WTC11 (cell line): ENCODE results near the gene METRN.
"Not testable (repeated sequence)": the region's sequence is repeated elsewhere in the genome, so short reads cannot be mapped to it uniquely, and the experiment has no call there.

Experiments
- AFF4 ChIP-seq: sonication (generic); formaldehyde crosslinking; IDR thresholded peaks from 2 replicates; pipeline ENCODE4 v1.8.1; 2023; ENCODE audit warnings: mild to moderate bottlenecking, missing genetic modification reagents, borderline replicate concordance
- CREM ChIP-seq: sonication (generic); formaldehyde crosslinking; IDR thresholded peaks from 2 replicates; pipeline ENCODE4 v1.8.1; 2022; ENCODE audit warnings: mild to moderate bottlenecking, missing genetic modification reagents, moderate library complexity
- E2F4 ChIP-seq: sonication (generic); formaldehyde crosslinking; IDR thresholded peaks from 2 replicates; pipeline ENCODE4 v1.8.1; 2022; ENCODE audit warnings: low read depth, mild to moderate bottlenecking, moderate library complexity, missing genetic modification reagents, borderline replicate concordance
- ETV6 ChIP-seq: sonication (generic); formaldehyde crosslinking; IDR thresholded peaks from 2 replicates; pipeline ENCODE4 v1.8.1; 2022; ENCODE audit warnings: mild to moderate bottlenecking, missing genetic modification reagents
- JUN ChIP-seq: sonication (generic); formaldehyde crosslinking; IDR thresholded peaks from 2 replicates; pipeline ENCODE4 v1.8.0; 2023; ENCODE audit warnings: mild to moderate bottlenecking, missing genetic modification reagents
- SP1 ChIP-seq: sonication (generic); formaldehyde crosslinking; conservative IDR thresholded peaks from 2 replicates; pipeline ENCODE4 v1.8.1; 2022; ENCODE audit warnings: missing genetic modification reagents
- TEAD1 ChIP-seq: sonication (generic); formaldehyde crosslinking; IDR thresholded peaks from 2 replicates; pipeline ENCODE4 v1.8.0; 2022; ENCODE audit warnings: mild to moderate bottlenecking, missing genetic modification reagents
- ZNF121 ChIP-seq: sonication (generic); formaldehyde crosslinking; IDR thresholded peaks from 2 replicates; pipeline ENCODE4 v1.8.0; 2023; ENCODE audit warnings: missing genetic modification reagents
- TF ChIP-seq, protein P1 (sequence below): fragments of 200-600 bp; IDR thresholded peaks from 2 replicates; pipeline ENCODE4 v1.8.0; 2022; ENCODE audit warnings: antibody characterized with exemption
- TF ChIP-seq, protein P2 (sequence below): sonication (generic); formaldehyde crosslinking; IDR thresholded peaks from 2 replicates; pipeline ENCODE4 v1.8.1; 2023; ENCODE audit warnings: mild to moderate bottlenecking, missing genetic modification reagents, moderate library complexity
- TF ChIP-seq, protein P3 (sequence below): sonication (generic); formaldehyde crosslinking; IDR thresholded peaks from 2 replicates; pipeline ENCODE4 v1.8.0; 2022; ENCODE audit warnings: mild to moderate bottlenecking, missing genetic modification reagents
- TF ChIP-seq, protein P4 (sequence below): sonication (generic); formaldehyde crosslinking; IDR thresholded peaks from 2 replicates; pipeline ENCODE4 v1.8.0; 2023; ENCODE audit warnings: missing genetic modification reagents

DNA sequence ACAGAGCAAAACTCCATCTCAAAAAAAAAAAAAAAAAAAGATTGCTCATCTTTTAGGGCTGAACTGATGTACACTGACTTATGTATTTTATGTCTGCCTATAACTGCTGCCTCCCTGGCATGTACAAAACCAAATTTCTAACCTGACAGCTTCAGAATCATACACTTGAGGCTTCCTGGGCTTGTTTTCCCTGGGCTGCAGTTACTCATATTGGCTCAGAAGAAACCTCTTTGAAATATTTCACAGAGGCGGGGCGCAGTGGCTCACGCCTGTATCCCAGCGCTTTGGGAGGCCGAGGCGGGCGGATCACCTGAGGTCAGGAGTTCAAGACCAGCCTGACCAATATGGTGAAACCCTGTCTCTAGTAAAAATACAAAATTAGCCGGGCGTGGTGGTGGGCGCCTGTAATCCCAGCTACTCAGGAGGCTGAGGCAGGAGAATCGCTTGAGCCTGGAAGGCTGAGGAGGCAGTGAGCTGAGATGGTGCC lies 39.2 kb downstream of the METRN start:
- TF ChIP-seq CREM (CRISPR knock-in tag); ZNF121; JUN; TEAD1 (CRISPR knock-in tag); ETV6 (CRISPR knock-in tag); AFF4 (CRISPR knock-in tag); E2F4 (CRISPR knock-in tag); SP1 (CRISPR knock-in tag): not testable (repeated sequence)
- TF ChIP-seq, protein P1, sequence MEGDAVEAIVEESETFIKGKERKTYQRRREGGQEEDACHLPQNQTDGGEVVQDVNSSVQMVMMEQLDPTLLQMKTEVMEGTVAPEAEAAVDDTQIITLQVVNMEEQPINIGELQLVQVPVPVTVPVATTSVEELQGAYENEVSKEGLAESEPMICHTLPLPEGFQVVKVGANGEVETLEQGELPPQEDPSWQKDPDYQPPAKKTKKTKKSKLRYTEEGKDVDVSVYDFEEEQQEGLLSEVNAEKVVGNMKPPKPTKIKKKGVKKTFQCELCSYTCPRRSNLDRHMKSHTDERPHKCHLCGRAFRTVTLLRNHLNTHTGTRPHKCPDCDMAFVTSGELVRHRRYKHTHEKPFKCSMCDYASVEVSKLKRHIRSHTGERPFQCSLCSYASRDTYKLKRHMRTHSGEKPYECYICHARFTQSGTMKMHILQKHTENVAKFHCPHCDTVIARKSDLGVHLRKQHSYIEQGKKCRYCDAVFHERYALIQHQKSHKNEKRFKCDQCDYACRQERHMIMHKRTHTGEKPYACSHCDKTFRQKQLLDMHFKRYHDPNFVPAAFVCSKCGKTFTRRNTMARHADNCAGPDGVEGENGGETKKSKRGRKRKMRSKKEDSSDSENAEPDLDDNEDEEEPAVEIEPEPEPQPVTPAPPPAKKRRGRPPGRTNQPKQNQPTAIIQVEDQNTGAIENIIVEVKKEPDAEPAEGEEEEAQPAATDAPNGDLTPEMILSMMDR, result not testable (repeated sequence)
- TF ChIP-seq, protein P2, sequence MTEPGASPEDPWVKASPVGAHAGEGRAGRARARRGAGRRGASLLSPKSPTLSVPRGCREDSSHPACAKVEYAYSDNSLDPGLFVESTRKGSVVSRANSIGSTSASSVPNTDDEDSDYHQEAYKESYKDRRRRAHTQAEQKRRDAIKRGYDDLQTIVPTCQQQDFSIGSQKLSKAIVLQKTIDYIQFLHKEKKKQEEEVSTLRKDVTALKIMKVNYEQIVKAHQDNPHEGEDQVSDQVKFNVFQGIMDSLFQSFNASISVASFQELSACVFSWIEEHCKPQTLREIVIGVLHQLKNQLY (CRISPR knock-in tag), result not testable (repeated sequence)
- TF ChIP-seq, protein P3, sequence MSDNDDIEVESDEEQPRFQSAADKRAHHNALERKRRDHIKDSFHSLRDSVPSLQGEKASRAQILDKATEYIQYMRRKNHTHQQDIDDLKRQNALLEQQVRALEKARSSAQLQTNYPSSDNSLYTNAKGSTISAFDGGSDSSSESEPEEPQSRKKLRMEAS (CRISPR knock-in tag), result not testable (repeated sequence)
- TF ChIP-seq, protein P4, sequence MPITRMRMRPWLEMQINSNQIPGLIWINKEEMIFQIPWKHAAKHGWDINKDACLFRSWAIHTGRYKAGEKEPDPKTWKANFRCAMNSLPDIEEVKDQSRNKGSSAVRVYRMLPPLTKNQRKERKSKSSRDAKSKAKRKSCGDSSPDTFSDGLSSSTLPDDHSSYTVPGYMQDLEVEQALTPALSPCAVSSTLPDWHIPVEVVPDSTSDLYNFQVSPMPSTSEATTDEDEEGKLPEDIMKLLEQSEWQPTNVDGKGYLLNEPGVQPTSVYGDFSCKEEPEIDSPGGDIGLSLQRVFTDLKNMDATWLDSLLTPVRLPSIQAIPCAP (CRISPR knock-in tag), result not testable (repeated sequence)
